Duodenal mucosa (tissue), 2 donors: ENCODE data around the gene ATG16L2.
"Not testable (repeated sequence)": the region's sequence is repeated elsewhere in the genome, so short reads cannot be mapped to it uniquely, and the experiment has no call there.

Experiments
- H3K27ac ChIP-seq: one replicate; pipeline ENCODE4 v1.7.0; 2013; ENCODE audit warnings: low read depth, low read length
- H3K27me3 ChIP-seq, 2 donors: one replicate each; pipeline ENCODE4 v1.7.0; 2013; ENCODE audit warnings: low read length in 2 of 2, control low read depth in 1 of 2; ENCODE audit not compliant: insufficient read depth in 2 of 2, control insufficient read depth in 1 of 2
- H3K36me3 ChIP-seq, 2 donors: one replicate each; pipeline ENCODE4 v1.7.0; 2013; ENCODE audit warnings: low read length in 2 of 2, control low read depth in 1 of 2; ENCODE audit not compliant: insufficient read depth in 2 of 2, control insufficient read depth in 1 of 2
- H3K4me1 ChIP-seq, 2 donors: one replicate each; pipeline ENCODE4 v1.7.0; 2013; ENCODE audit warnings: low read length in 2 of 2, control low read depth in 1 of 2; ENCODE audit not compliant: insufficient read depth in 2 of 2, control insufficient read depth in 1 of 2
- H3K4me3 ChIP-seq, 2 donors: one replicate each; pipeline ENCODE4 v1.7.0; 2013; ENCODE audit warnings: low read length in 2 of 2, low read depth in 1 of 2
- H3K9ac ChIP-seq, 2 donors: one replicate each; pipeline ENCODE4 v1.7.0; 2013; ENCODE audit warnings: low read length in 2 of 2, low read depth in 1 of 2
- H3K9me3 ChIP-seq, 2 donors: one replicate each; pipeline ENCODE4 v1.7.0; 2013; ENCODE audit warnings: low read length in 2 of 2, control low read depth in 1 of 2; ENCODE audit not compliant: control insufficient read depth in 1 of 2

Gene ATG16L2

DNA sequence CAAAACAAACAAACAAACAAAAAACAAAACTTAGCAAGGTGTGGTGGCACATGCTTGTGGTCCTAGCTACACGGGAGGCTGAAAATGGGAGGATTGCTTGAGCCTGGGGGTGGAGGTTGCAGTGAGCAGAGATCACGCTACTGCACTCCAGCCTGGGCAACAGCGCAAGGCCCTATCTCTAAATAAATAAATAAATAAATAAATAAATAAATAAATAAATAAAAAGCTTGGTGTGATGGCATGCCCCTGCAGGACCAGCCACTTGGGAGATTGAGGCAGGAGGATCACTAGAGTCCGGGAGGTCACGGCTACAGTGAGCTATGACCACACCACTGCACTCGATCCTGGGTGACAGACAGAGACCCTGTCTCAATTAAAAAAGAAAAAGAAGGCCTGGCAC, 11.4 kb upstream of the ATG16L2 start:
- Histone ChIP-seq H3K9me3 (no peaks in the 10 kb centered on the region), H3K27me3 (no peaks in the 10 kb centered on the region), H3K36me3 (no peaks in the 10 kb centered on the region), H3K4me3 (no peak overlapping the region), H3K9ac (no peak overlapping the region), H3K4me1 (no peaks in the 10 kb centered on the region), H3K27ac (no peak overlapping the region)

DNA sequence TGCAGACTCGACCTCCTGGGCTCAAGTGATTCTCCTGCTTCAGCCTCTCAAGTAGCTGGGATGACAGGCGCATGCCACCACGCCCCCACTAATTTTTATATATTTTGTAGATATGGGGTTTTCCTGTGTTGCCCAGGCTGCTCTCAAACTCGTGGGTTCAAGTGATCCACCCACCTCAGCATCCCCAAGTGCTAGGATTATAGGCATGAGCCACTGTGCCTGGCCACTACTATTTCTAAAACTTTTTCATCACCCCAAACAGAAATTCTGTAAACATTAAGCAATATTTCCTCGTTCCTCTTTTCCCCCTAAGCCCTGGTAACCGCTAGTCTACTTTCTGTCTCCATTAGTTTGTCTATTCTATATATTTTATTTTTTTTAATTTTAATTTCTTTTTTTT, 9.0 kb upstream of the ATG16L2 start:
- H3K36me3 ChIP-seq, result peaks cover 0 to 3% of the 10 kb centered on the region in 2 donors
- no peak overlapping the region for H3K27ac ChIP-seq
- H3K27me3 ChIP-seq, result no peaks in the 10 kb centered on the region
- H3K4me1 ChIP-seq, result no peaks in the 10 kb centered on the region
- no peaks in the 10 kb centered on the region for H3K9me3 ChIP-seq
- no peak overlapping the region for H3K9ac ChIP-seq
- H3K4me3 ChIP-seq, result no peak overlapping the region

DNA sequence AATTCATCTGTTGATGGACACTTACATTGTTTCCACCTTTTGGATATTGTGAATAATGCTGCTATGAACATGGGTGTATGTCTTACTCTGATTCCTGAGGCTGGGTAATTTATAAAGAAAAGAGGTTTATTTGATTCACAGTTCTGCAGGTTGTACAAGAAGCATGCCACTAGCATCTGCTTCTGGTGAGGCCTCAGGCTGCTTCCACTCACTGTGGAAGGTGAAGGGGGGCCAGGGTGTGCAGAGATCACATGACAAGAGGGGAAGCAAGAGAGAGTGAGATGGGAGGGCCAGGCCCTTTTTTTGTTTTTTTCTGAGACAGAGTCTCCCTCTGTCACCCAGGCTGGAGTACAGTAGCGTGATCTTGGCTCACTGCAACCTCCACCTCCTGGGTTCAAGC, 7.8 kb upstream of the ATG16L2 start:
- not testable (repeated sequence) for H3K27ac ChIP-seq, H3K9ac ChIP-seq, H3K4me3 ChIP-seq, H3K27me3 ChIP-seq, H3K4me1 ChIP-seq, H3K9me3 ChIP-seq, H3K36me3 ChIP-seq

DNA sequence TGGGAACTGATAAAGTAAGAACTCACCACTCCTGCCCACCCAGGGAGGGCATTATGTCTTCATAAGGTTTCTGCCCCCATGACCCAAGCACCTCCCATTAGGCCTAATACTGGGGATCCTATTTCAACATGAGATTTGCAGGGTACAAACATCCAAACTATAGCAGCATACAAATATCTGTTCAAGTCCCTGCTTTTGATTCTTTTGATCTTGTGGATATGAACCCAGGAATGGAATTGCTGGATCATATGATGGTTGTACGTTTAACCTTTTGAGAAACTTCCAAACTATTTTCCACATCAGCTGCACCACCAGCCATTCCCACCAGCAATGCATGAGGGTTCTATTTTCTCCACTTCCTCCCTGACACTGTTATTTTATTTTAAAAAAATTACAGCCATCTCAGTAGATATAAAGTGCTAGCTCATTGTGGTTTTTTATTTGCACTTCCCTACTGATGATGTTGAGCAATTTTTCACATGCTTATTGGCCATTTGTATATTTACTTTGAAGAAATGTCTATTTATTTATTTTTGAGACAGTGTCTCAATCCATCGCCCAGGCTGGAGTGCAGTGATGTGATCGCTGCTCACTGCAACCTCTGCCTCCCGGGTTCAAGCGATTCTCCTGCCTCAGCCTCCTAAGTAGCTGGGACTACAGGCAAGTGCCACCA, 7.1 kb upstream of the ATG16L2 start:
- Histone ChIP-seq H3K4me3 (no peak overlapping the region), H3K9ac (no peak overlapping the region), H3K9me3 (no peaks in the 10 kb centered on the region), H3K27me3 (no peaks in the 10 kb centered on the region), H3K27ac (no peak overlapping the region), H3K36me3 (peaks cover 0 to 3% of the 10 kb centered on the region in 2 donors), H3K4me1 (no peaks in the 10 kb centered on the region)

DNA sequence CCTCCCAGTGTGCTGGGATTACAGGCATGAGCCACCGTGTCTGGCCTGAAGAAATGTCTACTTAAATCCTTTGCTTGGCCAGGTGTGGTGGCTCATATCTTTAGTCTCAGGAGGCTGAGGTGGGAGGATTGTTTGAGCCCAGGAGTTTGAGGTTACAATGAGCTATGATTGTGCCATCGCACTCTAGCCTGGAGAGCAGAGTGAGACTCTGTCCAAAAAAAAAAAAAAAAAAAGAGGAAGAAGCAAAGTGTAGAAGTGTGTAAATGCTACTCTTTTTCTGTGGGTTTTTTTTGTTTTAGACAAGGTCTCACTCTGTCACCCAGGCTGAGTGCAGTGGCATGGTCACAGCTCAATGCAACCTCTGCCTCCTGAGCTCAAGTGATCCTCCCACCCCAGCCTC, 6.4 kb upstream of the ATG16L2 start:
- Histone ChIP-seq H3K9ac (no peak overlapping the region), H3K27ac (no peak overlapping the region), H3K4me3 (no peak overlapping the region), H3K4me1 (peaks cover 4 to 5% of the 10 kb centered on the region in 2 donors), H3K9me3 (no peaks in the 10 kb centered on the region), H3K27me3 (no peaks in the 10 kb centered on the region), H3K36me3 (peaks cover 0 to 3% of the 10 kb centered on the region in 2 donors)

- Histone ChIP-seq H3K27ac (no peak overlapping the region), H3K4me1 (peaks cover 9 to 11% of the 10 kb centered on the region in 2 donors), H3K4me3 (no peak overlapping the region), H3K9me3 (no peaks in the 10 kb centered on the region), H3K9ac (no peak overlapping the region), H3K36me3 (peaks cover 0 to 3% of the 10 kb centered on the region in 2 donors), H3K27me3 (no peaks in the 10 kb centered on the region)
These were observed 5.8 kb upstream of the ATG16L2 start for GRCh38 chr11:72808331-72808798.

DNA sequence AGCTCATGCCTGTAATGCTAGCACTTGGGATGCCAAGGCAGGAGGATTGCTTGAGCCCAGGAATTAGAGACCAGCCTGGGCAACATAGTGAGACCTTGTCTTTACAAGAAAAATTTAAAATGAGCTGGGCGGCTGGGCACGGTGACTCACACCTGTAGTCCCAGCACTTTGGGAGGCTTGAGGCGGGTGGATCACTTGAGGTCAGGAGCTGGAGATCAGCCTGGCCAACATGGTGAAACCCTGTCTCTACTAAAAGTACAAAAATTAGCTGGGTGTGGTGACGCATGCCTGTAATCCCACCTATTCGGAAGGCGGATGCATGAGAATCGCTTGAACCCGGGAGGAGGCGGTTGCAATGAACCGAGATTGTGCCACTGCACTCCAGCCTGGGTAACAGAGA, 2.5 kb upstream of the ATG16L2 start:
- H3K27me3 ChIP-seq, H3K36me3 ChIP-seq, H3K9me3 ChIP-seq, H3K4me3 ChIP-seq, H3K27ac ChIP-seq, H3K9ac ChIP-seq: not testable (repeated sequence)
- H3K4me1 ChIP-seq, result peaks cover 20 to 33% of the 10 kb centered on the region in 2 donors

DNA sequence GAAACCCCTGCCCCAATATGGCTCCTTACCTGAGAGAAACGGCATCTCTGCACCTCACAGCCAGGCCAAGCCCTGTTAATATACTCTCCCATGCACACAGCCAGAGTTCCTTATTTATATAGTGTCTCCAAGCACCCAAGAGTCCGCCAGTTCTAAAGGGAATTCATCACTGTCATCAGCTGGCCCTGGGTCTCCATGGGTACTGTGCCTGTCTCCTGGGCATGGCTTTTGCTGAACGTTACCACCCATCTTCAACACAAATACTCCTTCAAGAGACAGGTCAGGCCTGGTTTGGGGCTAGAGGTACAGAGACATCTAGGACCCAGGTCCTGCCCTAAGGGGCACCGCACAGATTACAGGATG, 1.6 kb upstream of the ATG16L2 start:
- Histone ChIP-seq H3K36me3 (peaks cover 0 to 6% of the 10 kb centered on the region in 2 donors), H3K4me1 (peaks cover 20 to 34% of the 10 kb centered on the region in 2 donors), H3K27ac (no peak overlapping the region), H3K9me3 (no peaks in the 10 kb centered on the region), H3K9ac (peak overlapping the region; percentile 64 to 80), H3K27me3 (no peaks in the 10 kb centered on the region), H3K4me3 (peak overlapping the region; percentile 85 to 93)

DNA sequence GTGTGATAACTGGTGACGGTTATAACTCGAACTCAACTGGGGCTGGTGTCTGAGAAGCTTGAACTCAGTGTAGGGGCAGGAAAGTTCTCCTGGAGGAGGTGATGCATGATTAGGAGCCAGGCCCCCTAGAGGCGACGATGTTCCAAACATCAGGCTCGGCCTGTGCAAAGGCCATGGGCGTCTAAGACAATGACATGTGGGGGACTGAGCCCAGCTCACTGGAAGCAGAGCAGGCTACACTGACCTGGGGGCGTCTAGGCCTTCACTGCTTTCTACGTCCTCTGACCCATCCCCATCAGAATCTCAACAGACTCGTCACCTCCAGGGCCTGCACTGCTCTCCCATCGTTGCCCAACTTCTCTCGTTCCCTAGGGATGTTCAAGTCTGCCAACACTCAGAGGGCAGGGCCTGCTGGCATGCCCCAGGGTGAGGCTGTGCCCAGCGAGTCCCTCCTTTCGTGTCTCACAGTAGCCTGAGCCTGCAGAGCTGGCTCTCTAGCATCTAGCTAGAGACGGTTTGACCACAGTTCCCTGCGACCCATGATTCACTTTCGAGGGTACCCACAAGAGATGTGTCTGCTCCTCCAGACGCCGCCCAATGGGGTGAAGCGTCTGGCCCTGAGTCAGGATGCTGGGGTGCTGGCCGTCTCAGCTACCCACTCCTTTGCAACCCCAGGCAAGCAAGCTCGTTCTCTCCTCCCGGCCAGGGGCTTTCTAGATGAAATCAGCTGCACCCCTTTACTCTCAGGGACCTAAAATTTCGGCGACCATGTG, 1.1 kb upstream of the ATG16L2 start:
- Histone ChIP-seq H3K36me3 (peaks cover 4 to 12% of the 10 kb centered on the region in 2 donors), H3K4me1 (peaks cover 20 to 34% of the 10 kb centered on the region in 2 donors), H3K27me3 (no peaks in the 10 kb centered on the region), H3K9ac (peak overlapping the region; percentile 80 to 81), H3K27ac (peak overlapping the region; percentile 96), H3K9me3 (no peaks in the 10 kb centered on the region), H3K4me3 (peak overlapping the region; percentile 85 to 93)

- H3K27me3 ChIP-seq, result no peaks in the 10 kb centered on the region
- H3K9ac ChIP-seq, result peak overlapping the region; percentile 80 to 81
- no peaks in the 10 kb centered on the region for H3K9me3 ChIP-seq
- H3K4me1 ChIP-seq, result peaks cover 20 to 34% of the 10 kb centered on the region in 2 donors
- H3K36me3 ChIP-seq, result peaks cover 4 to 19% of the 10 kb centered on the region in 2 donors
- peak overlapping the region; percentile 96 for H3K27ac ChIP-seq
- peak overlapping the region; percentile 85 to 93 for H3K4me3 ChIP-seq
These were observed 398 bp upstream of the ATG16L2 start for GRCh38 chr11:72813740-72814285.
